ENCODE data around the gene FTO.

Gene FTO

DNA sequence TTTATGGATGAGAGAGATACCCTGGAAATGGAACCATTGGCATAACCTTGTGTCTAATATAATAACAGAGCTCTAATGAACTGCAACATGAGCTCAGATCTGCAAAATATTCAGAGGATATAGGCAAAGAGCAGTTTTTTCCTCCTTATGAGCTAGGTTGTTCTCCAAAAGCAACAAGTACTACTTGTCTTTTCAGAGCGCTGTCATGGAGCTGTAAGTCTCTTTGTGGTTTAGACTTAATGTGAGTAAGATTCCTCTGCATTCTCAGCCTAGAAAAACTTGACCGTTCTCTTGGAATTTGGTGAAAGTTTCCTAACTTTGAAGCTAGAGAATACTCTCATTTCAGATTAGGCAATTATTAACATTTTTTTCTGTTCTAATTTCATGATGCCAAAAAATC lies 85.2 kb downstream of the FTO start:
- no peak overlapping the region for H3K23ac ChIP-seq (ENCODE audit: low read depth, low read length, poor library complexity)
- H3K9ac ChIP-seq (ENCODE audit: low read depth, low read length, poor library complexity), result no peak overlapping the region
- no peak overlapping the region for H2BK12ac ChIP-seq (ENCODE audit: low read length)
- no peak overlapping the region for H2BK15ac ChIP-seq (ENCODE audit: low read length)
- H3K36me3 ChIP-seq (replicated peaks in 1 of 2; ENCODE audit: control insufficient read depth in 2 of 2, insufficient read depth in 2 of 2, low read length in 2 of 2), result no peaks in the 10 kb centered on the region
- WGBS, 2 donors (ENCODE audit: extremely low coverage in 2 of 2, insufficient read length in 2 of 2, insufficient replicate concordance in 1 of 2), result no CpG with 5 or more reads among the region's 2 CpGs
- no peak overlapping the region for H2AFZ ChIP-seq (ENCODE audit: low read length)
- H3K4me3 ChIP-seq (ENCODE audit: low read length in 2 of 2), result no peak overlapping the region
- H3K18ac ChIP-seq (ENCODE audit: low read length), result no peak overlapping the region
- H4K91ac ChIP-seq (ENCODE audit: low read depth, low read length, poor library complexity), result no peak overlapping the region
- H3K4ac ChIP-seq (ENCODE audit: low read length), result no peak overlapping the region
- H2BK5ac ChIP-seq (ENCODE audit: low read length), result no peak overlapping the region
- H3K27ac ChIP-seq (replicated peaks; ENCODE audit: low read length), result no peak overlapping the region
- H3K9me3 ChIP-seq (replicated peaks in 1 of 2; ENCODE audit: control insufficient read depth in 2 of 2, insufficient read depth in 1 of 2, low read depth in 1 of 2, low read length in 2 of 2), result no peaks in the 10 kb centered on the region
- H4K8ac ChIP-seq (ENCODE audit: low read depth, low read length), result no peak overlapping the region
- H3K79me1 ChIP-seq (ENCODE audit: low read depth, low read length), result no peaks in the 10 kb centered on the region
- no peak overlapping the region for H3K14ac ChIP-seq (ENCODE audit: low read length)
- H2AK5ac ChIP-seq (ENCODE audit: low read depth, low read length), result no peak overlapping the region
- no peak for DNase-seq (ENCODE audit: low spot score)
- no peak overlapping the region for H2BK120ac ChIP-seq (ENCODE audit: low read depth, low read length)
- H3K4me2 ChIP-seq (ENCODE audit: insufficient read depth, low read length, poor library complexity, severe bottlenecking), result no peak overlapping the region
- H3K27me3 ChIP-seq (ENCODE audit: control insufficient read depth in 3 of 3, insufficient read depth in 3 of 3, low read depth in 1 of 3, low read length in 3 of 3), result no peaks in the 10 kb centered on the region
- peaks cover under 1 to 2% of the 10 kb centered on the region in 2 donors for H3K4me1 ChIP-seq (ENCODE audit: control insufficient read depth in 2 of 2, insufficient read depth in 1 of 2, low read depth in 1 of 2, low read length in 2 of 2)

DNA sequence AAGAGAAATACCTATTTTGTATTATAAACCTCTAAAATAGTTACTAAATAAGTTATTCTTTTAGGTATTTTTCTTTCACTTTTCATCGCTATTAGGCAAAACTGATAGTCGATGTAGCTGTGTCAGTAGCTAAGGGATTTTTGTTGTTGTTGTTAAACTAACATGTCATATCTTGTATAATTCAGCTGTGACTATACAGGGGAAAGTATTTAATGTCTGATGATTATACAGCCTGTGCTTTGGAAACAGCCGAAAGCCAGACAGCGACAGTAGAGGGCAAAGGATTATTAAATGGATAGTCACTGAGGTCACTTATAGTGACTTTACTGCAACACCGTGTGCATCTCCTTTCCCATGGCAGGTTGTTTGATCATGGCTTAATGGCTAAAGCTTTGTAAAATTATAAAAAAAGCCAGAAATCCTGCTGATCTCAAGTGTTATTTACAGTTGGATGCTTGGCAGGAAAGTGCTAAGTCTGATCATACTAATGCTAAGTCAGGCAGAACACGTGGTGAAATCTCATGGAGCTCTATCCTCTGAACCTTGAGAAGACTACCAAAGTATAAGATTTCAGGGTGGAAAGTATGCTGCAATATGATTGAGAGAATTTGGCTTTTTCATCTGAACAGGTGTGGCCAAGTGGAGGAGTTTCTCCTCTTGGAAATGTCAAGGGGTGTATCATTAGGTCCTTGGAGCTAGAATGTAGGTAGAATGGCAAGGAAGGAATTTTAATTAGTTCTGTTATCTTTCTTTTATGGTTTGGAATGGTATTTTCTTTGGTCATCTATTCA lies 88.4 kb downstream of the FTO start:
- H3K9ac ChIP-seq (ENCODE audit: low read depth, low read length, poor library complexity), result no peak overlapping the region
- no peak overlapping the region for H4K8ac ChIP-seq (ENCODE audit: low read depth, low read length)
- H3K27me3 ChIP-seq (ENCODE audit: control insufficient read depth in 3 of 3, insufficient read depth in 3 of 3, low read depth in 1 of 3, low read length in 3 of 3), result no peaks in the 10 kb centered on the region
- no peak overlapping the region for H3K23ac ChIP-seq (ENCODE audit: low read depth, low read length, poor library complexity)
- H2AK5ac ChIP-seq (ENCODE audit: low read depth, low read length), result no peak overlapping the region
- H3K14ac ChIP-seq (ENCODE audit: low read length), result no peak overlapping the region
- peaks cover 2 to 5% of the 10 kb centered on the region in 2 donors for H3K4me1 ChIP-seq (ENCODE audit: control insufficient read depth in 2 of 2, insufficient read depth in 1 of 2, low read depth in 1 of 2, low read length in 2 of 2)
- no peak overlapping the region for H3K4me3 ChIP-seq (ENCODE audit: low read length in 2 of 2)
- H3K27ac ChIP-seq (replicated peaks; ENCODE audit: low read length), result no peak overlapping the region
- no peak overlapping the region for H4K91ac ChIP-seq (ENCODE audit: low read depth, low read length, poor library complexity)
- H3K79me1 ChIP-seq (ENCODE audit: low read depth, low read length), result no peaks in the 10 kb centered on the region
- no peak overlapping the region for H2BK120ac ChIP-seq (ENCODE audit: low read depth, low read length)
- no peak overlapping the region for H2AFZ ChIP-seq (ENCODE audit: low read length)
- no peak for DNase-seq (ENCODE audit: low spot score)
- H2BK12ac ChIP-seq (ENCODE audit: low read length), result no peak overlapping the region
- H3K4ac ChIP-seq (ENCODE audit: low read length), result no peak overlapping the region
- no peak overlapping the region for H3K4me2 ChIP-seq (ENCODE audit: insufficient read depth, low read length, poor library complexity, severe bottlenecking)
- no peaks in the 10 kb centered on the region for H3K36me3 ChIP-seq (replicated peaks in 1 of 2; ENCODE audit: control insufficient read depth in 2 of 2, insufficient read depth in 2 of 2, low read length in 2 of 2)
- no peak overlapping the region for H2BK5ac ChIP-seq (ENCODE audit: low read length)
- no peak overlapping the region for H3K18ac ChIP-seq (ENCODE audit: low read length)
- WGBS, 2 donors (ENCODE audit: extremely low coverage in 2 of 2, insufficient read length in 2 of 2, insufficient replicate concordance in 1 of 2), result no CpG with 5 or more reads among the region's 6 CpGs
- H2BK15ac ChIP-seq (ENCODE audit: low read length), result no peak overlapping the region
- no peaks in the 10 kb centered on the region for H3K9me3 ChIP-seq (replicated peaks in 1 of 2; ENCODE audit: control insufficient read depth in 2 of 2, insufficient read depth in 1 of 2, low read depth in 1 of 2, low read length in 2 of 2)

DNA sequence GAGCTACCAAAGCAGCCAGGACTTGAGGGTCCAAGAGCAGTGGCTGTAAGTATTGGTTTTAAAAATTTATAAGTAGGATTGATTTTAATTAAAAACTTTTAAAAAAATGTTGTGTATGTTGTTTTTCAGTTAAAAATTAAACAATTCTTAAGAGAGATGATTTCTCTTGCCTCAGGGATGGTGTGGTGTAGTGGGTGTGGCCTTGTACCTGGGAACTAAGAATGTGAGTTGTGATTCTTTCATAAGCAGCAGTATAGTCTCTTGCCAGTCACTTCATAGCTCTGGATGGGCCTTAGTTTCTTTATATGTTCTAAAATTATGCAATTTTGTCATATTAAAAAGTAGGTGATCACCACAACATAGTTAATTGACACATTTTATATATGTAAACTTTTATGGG lies 99.5 kb downstream of the FTO start:
- Histone ChIP-seq H2BK5ac (ENCODE audit: low read length) (no peak overlapping the region), H3K4me1 (ENCODE audit: control insufficient read depth in 2 of 2, insufficient read depth in 1 of 2, low read depth in 1 of 2, low read length in 2 of 2) (peaks cover 0 to 2% of the 10 kb centered on the region in 2 donors), H3K79me1 (ENCODE audit: low read depth, low read length) (no peaks in the 10 kb centered on the region), H3K4me2 (ENCODE audit: insufficient read depth, low read length, poor library complexity, severe bottlenecking) (no peak overlapping the region), H2BK15ac (ENCODE audit: low read length) (no peak overlapping the region), H3K4me3 (ENCODE audit: low read length in 2 of 2) (no peak overlapping the region), H3K9ac (ENCODE audit: low read depth, low read length, poor library complexity) (no peak overlapping the region), H3K27ac (replicated peaks; ENCODE audit: low read length) (no peak overlapping the region), H2AFZ (ENCODE audit: low read length) (no peak overlapping the region), H2BK120ac (ENCODE audit: low read depth, low read length) (no peak overlapping the region), H3K36me3 (replicated peaks in 1 of 2; ENCODE audit: control insufficient read depth in 2 of 2, insufficient read depth in 2 of 2, low read length in 2 of 2) (no peaks in the 10 kb centered on the region), H3K9me3 (replicated peaks in 1 of 2; ENCODE audit: control insufficient read depth in 2 of 2, insufficient read depth in 1 of 2, low read depth in 1 of 2, low read length in 2 of 2) (peaks cover 0 to 4% of the 10 kb centered on the region in 2 donors), H3K14ac (ENCODE audit: low read length) (no peak overlapping the region), H3K4ac (ENCODE audit: low read length) (no peak overlapping the region), H2AK5ac (ENCODE audit: low read depth, low read length) (no peak overlapping the region), H2BK12ac (ENCODE audit: low read length) (no peak overlapping the region), H3K18ac (ENCODE audit: low read length) (no peak overlapping the region), H3K23ac (ENCODE audit: low read depth, low read length, poor library complexity) (no peak overlapping the region), H4K91ac (ENCODE audit: low read depth, low read length, poor library complexity) (no peak overlapping the region), H3K27me3 (ENCODE audit: control insufficient read depth in 3 of 3, insufficient read depth in 3 of 3, low read depth in 1 of 3, low read length in 3 of 3) (no peaks in the 10 kb centered on the region), H4K8ac (ENCODE audit: low read depth, low read length) (no peak overlapping the region)
- no peak for DNase-seq (ENCODE audit: low spot score)

DNA sequence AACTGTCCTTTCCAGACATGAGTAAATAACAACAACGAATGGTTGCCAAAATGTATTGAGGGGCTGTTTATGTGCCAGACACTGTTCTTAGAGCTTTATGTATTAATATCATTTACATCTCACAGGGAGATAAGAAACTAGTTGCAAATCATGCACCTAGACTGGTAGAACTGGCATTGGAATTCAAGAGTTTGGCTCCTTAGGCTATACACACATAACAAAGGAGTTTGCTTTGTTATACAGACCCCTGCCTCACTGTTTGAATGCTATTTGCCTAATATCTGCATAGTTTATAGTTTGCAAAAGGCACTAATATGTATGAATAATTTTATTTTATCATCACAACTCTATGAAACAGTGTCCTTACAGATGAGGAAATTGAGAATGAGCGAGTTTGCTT lies 100.0 kb downstream of the FTO start:
- no peak overlapping the region for H2BK5ac ChIP-seq (ENCODE audit: low read length)
- H3K9ac ChIP-seq (ENCODE audit: low read depth, low read length, poor library complexity), result no peak overlapping the region
- peaks cover 0 to 2% of the 10 kb centered on the region in 2 donors for H3K4me1 ChIP-seq (ENCODE audit: control insufficient read depth in 2 of 2, insufficient read depth in 1 of 2, low read depth in 1 of 2, low read length in 2 of 2)
- no peak overlapping the region for H4K8ac ChIP-seq (ENCODE audit: low read depth, low read length)
- WGBS, 2 donors (ENCODE audit: extremely low coverage in 2 of 2, insufficient read length in 2 of 2, insufficient replicate concordance in 1 of 2), result no CpG with 5 or more reads among the region's 2 CpGs
- H3K23ac ChIP-seq (ENCODE audit: low read depth, low read length, poor library complexity), result no peak overlapping the region
- H2BK120ac ChIP-seq (ENCODE audit: low read depth, low read length), result no peak overlapping the region
- H2BK15ac ChIP-seq (ENCODE audit: low read length), result no peak overlapping the region
- no peak overlapping the region for H3K4me2 ChIP-seq (ENCODE audit: insufficient read depth, low read length, poor library complexity, severe bottlenecking)
- H2BK12ac ChIP-seq (ENCODE audit: low read length), result no peak overlapping the region
- H2AFZ ChIP-seq (ENCODE audit: low read length), result no peak overlapping the region
- no peak overlapping the region for H3K18ac ChIP-seq (ENCODE audit: low read length)
- H3K9me3 ChIP-seq (replicated peaks in 1 of 2; ENCODE audit: control insufficient read depth in 2 of 2, insufficient read depth in 1 of 2, low read depth in 1 of 2, low read length in 2 of 2), result peaks cover 0 to 4% of the 10 kb centered on the region in 2 donors
- DNase-seq (ENCODE audit: low spot score), result no peak
- no peak overlapping the region for H3K14ac ChIP-seq (ENCODE audit: low read length)
- H3K4me3 ChIP-seq (ENCODE audit: low read length in 2 of 2), result no peak overlapping the region
- no peaks in the 10 kb centered on the region for H3K27me3 ChIP-seq (ENCODE audit: control insufficient read depth in 3 of 3, insufficient read depth in 3 of 3, low read depth in 1 of 3, low read length in 3 of 3)
- H4K91ac ChIP-seq (ENCODE audit: low read depth, low read length, poor library complexity), result no peak overlapping the region
- H3K36me3 ChIP-seq (replicated peaks in 1 of 2; ENCODE audit: control insufficient read depth in 2 of 2, insufficient read depth in 2 of 2, low read length in 2 of 2), result no peaks in the 10 kb centered on the region
- no peaks in the 10 kb centered on the region for H3K79me1 ChIP-seq (ENCODE audit: low read depth, low read length)
- H2AK5ac ChIP-seq (ENCODE audit: low read depth, low read length), result no peak overlapping the region
- no peak overlapping the region for H3K27ac ChIP-seq (replicated peaks; ENCODE audit: low read length)
- no peak overlapping the region for H3K4ac ChIP-seq (ENCODE audit: low read length)

Data from neuronal stem cell (in vitro differentiated cells).